H9 (cell line): ENCODE results near the gene PRKCA. TPM values are rescaled to one million over a fixed set of nuclear protein-coding genes. Genes with fewer than 3 reads are reported as not detected.

Experiments used
- DNase-seq: peaks from one replicate; pipeline ENCODE4 v3.0.0-alpha.2; 2017
- H2AFZ ChIP-seq: one replicate; pipeline ENCODE4 v1.6.1; 2013; ENCODE audit warnings: mild to moderate bottlenecking, low read length, control low read depth, moderate library complexity
- H2AK5ac ChIP-seq: 2 replicates; pipeline ENCODE4 v1.6.1; 2013; ENCODE audit warnings: low read length, control low read depth, mixed read lengths; ENCODE audit not compliant: insufficient read length
- H2BK120ac ChIP-seq: one replicate; pipeline ENCODE4 v1.6.1; 2013; ENCODE audit warnings: low read depth, mild to moderate bottlenecking, low read length, control low read depth, inconsistent platforms; ENCODE audit not compliant: poor library complexity, severe bottlenecking
- H2BK12ac ChIP-seq: 2 replicates; pipeline ENCODE4 v1.6.1; 2013; ENCODE audit warnings: low read length, control low read depth, mixed read lengths, low read depth; ENCODE audit not compliant: insufficient read length
- H2BK15ac ChIP-seq: 2 replicates; pipeline ENCODE4 v1.6.1; 2013; ENCODE audit warnings: low read depth, low read length, control low read depth
- H2BK20ac ChIP-seq: one replicate; pipeline ENCODE4 v1.6.1; 2013; ENCODE audit warnings: low read depth, mild to moderate bottlenecking, low read length, control low read depth, inconsistent platforms; ENCODE audit not compliant: poor library complexity, severe bottlenecking
- H2BK5ac ChIP-seq: 2 replicates; pipeline ENCODE4 v1.6.1; 2013; ENCODE audit warnings: low read length, control low read depth, mixed read lengths; ENCODE audit not compliant: insufficient read length
- H3K14ac ChIP-seq: 2 replicates; pipeline ENCODE4 v1.6.1; 2013; ENCODE audit warnings: low read length, control low read depth; ENCODE audit not compliant: insufficient read depth
- H3K18ac ChIP-seq: 2 replicates; pipeline ENCODE4 v1.6.1; 2013; ENCODE audit warnings: low read depth, mild to moderate bottlenecking, mixed read lengths, low read length, control low read depth; ENCODE audit not compliant: insufficient read length
- H3K23ac ChIP-seq: 2 replicates; pipeline ENCODE4 v1.6.1; 2013; ENCODE audit warnings: low read length, control low read depth, mixed read lengths, low read depth; ENCODE audit not compliant: insufficient read length
- H3K23me2 ChIP-seq: 2 replicates; pipeline ENCODE4 v1.6.1; 2013; ENCODE audit warnings: low read depth, mild to moderate bottlenecking, mixed read lengths, low read length, control low read depth; ENCODE audit not compliant: insufficient read length, poor library complexity, severe bottlenecking
- H3K27ac ChIP-seq: 2 replicates; pipeline ENCODE4 v1.5.1; 2013; ENCODE audit warnings: low read length, control low read depth, mixed read lengths, low read depth; ENCODE audit not compliant: insufficient read length
- H3K27me3 ChIP-seq: 2 replicates; pipeline ENCODE4 v1.6.1; 2013; ENCODE audit warnings: low read length, control low read depth, inconsistent platforms; ENCODE audit not compliant: insufficient read depth
- H3K4ac ChIP-seq: 2 replicates; pipeline ENCODE4 v1.6.1; 2013; ENCODE audit warnings: low read depth, mild to moderate bottlenecking, control low read depth, inconsistent platforms, low read length, moderate library complexity
- H3K4me1 ChIP-seq: 2 replicates; pipeline ENCODE4 v1.6.1; 2013; ENCODE audit warnings: low read length, control low read depth, inconsistent platforms; ENCODE audit not compliant: insufficient read depth
- H3K4me2 ChIP-seq: 2 replicates; pipeline ENCODE4 v1.6.1; 2013; ENCODE audit warnings: low read length, control low read depth, mixed read lengths; ENCODE audit not compliant: insufficient read length, insufficient read depth
- H3K56ac ChIP-seq: 2 replicates; pipeline ENCODE4 v1.6.1; 2013; ENCODE audit warnings: low read depth, mild to moderate bottlenecking, mixed read lengths, low read length, control low read depth; ENCODE audit not compliant: insufficient read length
- H3K79me1 ChIP-seq: 2 replicates; pipeline ENCODE4 v1.6.1; 2013; ENCODE audit warnings: low read depth, mild to moderate bottlenecking, moderate library complexity, low read length, control low read depth, inconsistent platforms; ENCODE audit not compliant: insufficient read depth, poor library complexity, severe bottlenecking
- H3K79me2 ChIP-seq: 2 replicates; pipeline ENCODE4 v1.6.1; 2013; ENCODE audit warnings: low read length, control low read depth, inconsistent platforms; ENCODE audit not compliant: insufficient read depth
- H3K9ac ChIP-seq: 2 replicates; pipeline ENCODE4 v1.6.1; 2013; ENCODE audit warnings: low read length, control low read depth, mixed read lengths; ENCODE audit not compliant: insufficient read length; ENCODE audit errors: extremely low read depth
- H3K9me3 ChIP-seq: one replicate; pipeline ENCODE4 v1.6.1; 2013; ENCODE audit warnings: low read depth, low read length, inconsistent platforms; ENCODE audit not compliant: control insufficient read depth
- H3T11ph ChIP-seq: one replicate; pipeline ENCODE4 v1.6.1; 2013; ENCODE audit warnings: mild to moderate bottlenecking, low read length, control low read depth, inconsistent platforms
- H4K20me1 ChIP-seq: one replicate; pipeline ENCODE4 v1.6.1; 2013; ENCODE audit not compliant: control insufficient read depth, insufficient read length, insufficient read depth
- H4K5ac ChIP-seq: 2 replicates; pipeline ENCODE4 v1.6.1; 2013; ENCODE audit warnings: low read depth, mild to moderate bottlenecking, mixed read lengths, low read length, control low read depth; ENCODE audit not compliant: insufficient read length
- H4K8ac ChIP-seq: replicated peaks from 2 replicates; pipeline ENCODE4 v1.6.1; 2013; ENCODE audit warnings: low read length, control low read depth, mixed read lengths, low read depth; ENCODE audit not compliant: insufficient read length
- H4K91ac ChIP-seq: 2 replicates; pipeline ENCODE4 v1.6.1; 2013; ENCODE audit warnings: low read depth, mild to moderate bottlenecking, moderate library complexity, mixed read lengths, low read length, control low read depth; ENCODE audit not compliant: insufficient read length
- H3K27ac Mint-ChIP-seq, 3 experiments: 2 replicates in 2 of 3; 3 replicates in 1 of 3; pipeline ENCODE4 v1.8.0; 2020 to 2021; ENCODE audit warnings: mixed read lengths in 3 of 3, mild to moderate bottlenecking in 1 of 3, moderate library complexity in 1 of 3
- H3K27me3 Mint-ChIP-seq: 2 replicates; pipeline ENCODE4 v1.8.0; 2021; ENCODE audit warnings: low read depth, mild to moderate bottlenecking, moderate library complexity, mixed read lengths
- H3K36me3 Mint-ChIP-seq, 3 experiments: 2 replicates in 2 of 3; 3 replicates in 1 of 3; pipeline ENCODE4 v1.8.0; 2020 to 2021; ENCODE audit warnings: low read depth in 3 of 3, mixed read lengths in 3 of 3; ENCODE audit not compliant: insufficient read depth in 1 of 3
- H3K4me1 Mint-ChIP-seq, 2 experiments: 2 replicates each; pipeline ENCODE4 v1.8.0; 2020; ENCODE audit warnings: mixed read lengths in 2 of 2
- H3K4me3 Mint-ChIP-seq, 2 experiments: 2 replicates in 1 of 2; 3 replicates in 1 of 2; pipeline ENCODE4 v1.8.0; 2020 to 2021; ENCODE audit warnings: mild to moderate bottlenecking in 2 of 2, mixed read lengths in 2 of 2, moderate library complexity in 1 of 2
- H3K9me3 Mint-ChIP-seq, 2 experiments: 2 replicates in 1 of 2; 3 replicates in 1 of 2; pipeline ENCODE4 v1.8.0; 2020; ENCODE audit warnings: mild to moderate bottlenecking in 2 of 2, mixed read lengths in 2 of 2, moderate library complexity in 1 of 2
- WGBS: extraction: QIAGEN DNeasy Blood & Tissue Kit; methylation state at CpG from one replicate; pipeline ENCODE4 v1.1.7; 2013; ENCODE audit warnings: missing lambda C conversion rate, low lambda C conversion rate, mixed read lengths; ENCODE audit not compliant: insufficient read length; ENCODE audit errors: extremely low coverage; 5-methylcytosine and 5-hydroxymethylcytosine counted together
- total RNA-seq: library from RNA; stranded (reverse); gene quantifications from 2 replicates; pipeline ENCODE4 v1.2.1, GENCODE V29; 2021
- TF ChIP-seq, protein P1 (sequence below): fragments of 200-600 bp; sonication (generic); conservative IDR thresholded peaks from 3 replicates; pipeline ENCODE4 v1.8.0; 2021; ENCODE audit warnings: antibody characterized with exemption, mild to moderate bottlenecking

The PRKCA gene
- total RNA-seq, 1 experiment from 2014 or later = 10.5 TPM

DNA sequence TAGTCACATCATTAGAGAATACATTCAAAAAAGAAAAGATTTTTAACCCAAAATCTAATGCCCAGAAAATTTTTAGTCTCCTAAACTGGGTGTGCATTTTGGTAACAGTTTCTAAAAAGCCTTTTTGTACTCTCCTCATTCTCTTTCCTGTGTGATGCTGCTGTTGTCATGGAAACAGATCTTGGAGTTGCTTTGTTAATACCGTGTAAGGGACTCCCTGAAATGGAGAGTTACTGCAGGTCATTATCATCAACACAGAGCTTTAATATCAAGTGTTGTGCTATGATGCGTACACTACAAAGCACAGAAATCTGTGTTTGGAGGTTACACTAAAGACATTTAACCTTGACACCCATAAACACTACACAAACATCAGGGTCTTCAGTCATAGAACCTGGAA is 216.3 kb downstream of the PRKCA start:
- Histone ChIP-seq H2BK15ac (no peak overlapping the region), H3K18ac (no peak overlapping the region), H2BK120ac (no peak overlapping the region), H3K9me3 (no peaks in the 10 kb centered on the region), H3K4ac (no peak overlapping the region), H3K79me1 (no peaks in the 10 kb centered on the region), H2BK12ac (no peak overlapping the region), H4K91ac (no peak overlapping the region), H3K4me1 (no peaks in the 10 kb centered on the region; the same call in 1 of the 2 replicates), H2BK20ac (no peak overlapping the region), H3K56ac (no peak overlapping the region), H3K4me2 (no peak overlapping the region), H3T11ph (no peak overlapping the region), H3K9ac (no peak overlapping the region), H3K23me2 (no peaks in the 10 kb centered on the region), H4K5ac (no peak overlapping the region), H2AK5ac (no peak overlapping the region), H3K27ac (no peak overlapping the region), H4K20me1 (no peaks in the 10 kb centered on the region), H4K8ac (no peak overlapping the region), H2AFZ (no peak overlapping the region), H3K23ac (no peak overlapping the region), H3K27me3 (no peaks in the 10 kb centered on the region), H3K79me2 (no peaks in the 10 kb centered on the region), H2BK5ac (no peak overlapping the region), H3K14ac (no peak overlapping the region)
- Mint-ChIP-seq H3K27me3 (no peaks in the 10 kb centered on the region), H3K36me3 (no peaks in the 10 kb centered on the region), H3K9me3 (peaks cover 0 to 2% of the 10 kb centered on the region in 2 experiments; a peak in 1 of 5 replicates), H3K4me3 (no peak overlapping the region), H3K27ac (no peak overlapping the region), H3K4me1 (peaks cover 20 to 24% of the 10 kb centered on the region in 2 experiments)
- no peak for DNase-seq
- WGBS = no CpG with 5 or more reads among the region's 2 CpGs
- TF ChIP-seq, protein P1, sequence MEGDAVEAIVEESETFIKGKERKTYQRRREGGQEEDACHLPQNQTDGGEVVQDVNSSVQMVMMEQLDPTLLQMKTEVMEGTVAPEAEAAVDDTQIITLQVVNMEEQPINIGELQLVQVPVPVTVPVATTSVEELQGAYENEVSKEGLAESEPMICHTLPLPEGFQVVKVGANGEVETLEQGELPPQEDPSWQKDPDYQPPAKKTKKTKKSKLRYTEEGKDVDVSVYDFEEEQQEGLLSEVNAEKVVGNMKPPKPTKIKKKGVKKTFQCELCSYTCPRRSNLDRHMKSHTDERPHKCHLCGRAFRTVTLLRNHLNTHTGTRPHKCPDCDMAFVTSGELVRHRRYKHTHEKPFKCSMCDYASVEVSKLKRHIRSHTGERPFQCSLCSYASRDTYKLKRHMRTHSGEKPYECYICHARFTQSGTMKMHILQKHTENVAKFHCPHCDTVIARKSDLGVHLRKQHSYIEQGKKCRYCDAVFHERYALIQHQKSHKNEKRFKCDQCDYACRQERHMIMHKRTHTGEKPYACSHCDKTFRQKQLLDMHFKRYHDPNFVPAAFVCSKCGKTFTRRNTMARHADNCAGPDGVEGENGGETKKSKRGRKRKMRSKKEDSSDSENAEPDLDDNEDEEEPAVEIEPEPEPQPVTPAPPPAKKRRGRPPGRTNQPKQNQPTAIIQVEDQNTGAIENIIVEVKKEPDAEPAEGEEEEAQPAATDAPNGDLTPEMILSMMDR = no peak
